Pulmonary artery endothelial cell (primary cell): ENCODE measurements around the gene DOCK3. TPM values are rescaled to one million over a fixed set of nuclear protein-coding genes. Genes with fewer than 3 reads are reported as not detected.

Experiments
- DNase-seq: peaks from one replicate; pipeline ENCODE4 v3.0.0-alpha.2; 2011; ENCODE audit warnings: low read depth, low spot score
- total RNA-seq: library from RNA; depleted of rRNA; stranded (reverse); fragments of >200 nt; gene quantifications from 2 replicates; pipeline ENCODE4 v1.2.3, GENCODE V29; 2014

DOCK3 gene, protein sequence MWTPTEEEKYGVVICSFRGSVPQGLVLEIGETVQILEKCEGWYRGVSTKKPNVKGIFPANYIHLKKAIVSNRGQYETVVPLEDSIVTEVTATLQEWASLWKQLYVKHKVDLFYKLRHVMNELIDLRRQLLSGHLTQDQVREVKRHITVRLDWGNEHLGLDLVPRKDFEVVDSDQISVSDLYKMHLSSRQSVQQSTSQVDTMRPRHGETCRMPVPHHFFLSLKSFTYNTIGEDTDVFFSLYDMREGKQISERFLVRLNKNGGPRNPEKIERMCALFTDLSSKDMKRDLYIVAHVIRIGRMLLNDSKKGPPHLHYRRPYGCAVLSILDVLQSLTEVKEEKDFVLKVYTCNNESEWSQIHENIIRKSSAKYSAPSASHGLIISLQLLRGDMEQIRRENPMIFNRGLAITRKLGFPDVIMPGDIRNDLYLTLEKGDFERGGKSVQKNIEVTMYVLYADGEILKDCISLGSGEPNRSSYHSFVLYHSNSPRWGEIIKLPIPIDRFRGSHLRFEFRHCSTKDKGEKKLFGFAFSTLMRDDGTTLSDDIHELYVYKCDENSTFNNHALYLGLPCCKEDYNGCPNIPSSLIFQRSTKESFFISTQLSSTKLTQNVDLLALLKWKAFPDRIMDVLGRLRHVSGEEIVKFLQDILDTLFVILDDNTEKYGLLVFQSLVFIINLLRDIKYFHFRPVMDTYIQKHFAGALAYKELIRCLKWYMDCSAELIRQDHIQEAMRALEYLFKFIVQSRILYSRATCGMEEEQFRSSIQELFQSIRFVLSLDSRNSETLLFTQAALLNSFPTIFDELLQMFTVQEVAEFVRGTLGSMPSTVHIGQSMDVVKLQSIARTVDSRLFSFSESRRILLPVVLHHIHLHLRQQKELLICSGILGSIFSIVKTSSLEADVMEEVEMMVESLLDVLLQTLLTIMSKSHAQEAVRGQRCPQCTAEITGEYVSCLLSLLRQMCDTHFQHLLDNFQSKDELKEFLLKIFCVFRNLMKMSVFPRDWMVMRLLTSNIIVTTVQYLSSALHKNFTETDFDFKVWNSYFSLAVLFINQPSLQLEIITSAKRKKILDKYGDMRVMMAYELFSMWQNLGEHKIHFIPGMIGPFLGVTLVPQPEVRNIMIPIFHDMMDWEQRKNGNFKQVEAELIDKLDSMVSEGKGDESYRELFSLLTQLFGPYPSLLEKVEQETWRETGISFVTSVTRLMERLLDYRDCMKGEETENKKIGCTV (N-terminal part only)
- under 0.01 and 0.04 TPM in 2 replicates for total RNA-seq

DNA sequence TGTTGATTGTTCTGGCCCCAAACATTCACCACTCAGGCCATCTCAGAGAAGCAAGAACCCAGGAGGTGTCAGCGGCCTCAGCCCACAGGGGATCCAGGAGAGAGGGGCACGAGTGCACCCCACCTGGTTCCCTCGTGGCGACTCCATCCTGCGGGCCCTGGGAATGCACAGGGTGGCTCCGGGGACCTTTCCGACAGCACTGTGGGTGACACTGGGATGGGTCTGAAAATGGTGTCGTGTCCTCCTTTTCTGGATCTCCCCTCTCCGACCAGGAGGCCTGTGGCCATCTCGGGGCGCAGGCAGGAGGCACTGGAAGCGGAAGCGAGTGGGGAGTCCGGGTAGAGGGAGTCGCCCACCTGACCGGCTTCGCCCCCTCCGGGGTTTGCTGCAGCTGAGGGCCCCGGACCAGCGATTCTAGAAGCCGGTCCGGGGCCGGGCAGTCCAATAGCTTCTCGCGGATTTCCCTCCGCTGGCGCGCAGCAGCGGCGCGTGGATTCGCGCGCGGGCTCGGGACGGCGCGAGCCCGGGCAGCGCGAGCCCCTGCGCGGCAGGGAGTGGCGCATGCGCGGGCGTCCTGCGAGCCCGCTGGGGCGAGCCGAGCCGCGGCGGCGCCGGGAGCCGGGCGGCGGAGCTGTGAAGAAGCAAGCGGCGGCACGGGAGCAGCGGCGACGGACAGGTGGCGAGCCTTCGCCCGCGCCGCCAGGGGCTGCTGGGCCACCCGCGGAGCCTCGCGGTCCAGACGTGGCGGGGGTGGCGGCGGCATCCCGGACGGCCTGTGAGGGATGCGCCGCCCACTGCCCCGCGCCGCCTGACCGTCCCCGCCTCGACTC lies at the start of gene DOCK3:
Gene DOCK3 (plus strand): TSS at position 579 of the 830 bp plus-strand sequence. CDS start 337 bp downstream, outside the sequence.
- no peak for DNase-seq

- DNase-seq: no peak
Observed at GRCh38 chr3:50625231-50626182, 49.2 kb upstream of the DOCK3 start.

DNA sequence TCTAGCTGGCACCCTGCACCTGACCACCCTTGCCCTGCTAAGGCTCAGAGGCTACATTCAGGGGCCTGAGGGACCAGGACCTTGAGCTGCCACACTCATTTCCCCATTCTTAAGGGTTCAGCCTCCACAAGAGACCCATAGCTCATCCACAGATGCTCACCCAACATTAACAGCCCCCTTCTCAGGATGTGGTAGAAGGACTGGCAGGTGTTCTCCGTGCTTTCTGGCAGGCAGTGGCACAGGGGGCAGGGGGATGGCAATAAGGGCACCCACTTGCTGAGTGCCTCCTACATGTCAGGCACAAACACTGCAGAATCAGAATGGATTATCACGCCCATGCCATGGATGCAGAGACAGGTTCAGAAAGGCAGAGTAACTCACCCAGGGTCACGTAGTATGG lies 48.3 kb upstream of the DOCK3 start:
- DNase-seq: no peak

DNA sequence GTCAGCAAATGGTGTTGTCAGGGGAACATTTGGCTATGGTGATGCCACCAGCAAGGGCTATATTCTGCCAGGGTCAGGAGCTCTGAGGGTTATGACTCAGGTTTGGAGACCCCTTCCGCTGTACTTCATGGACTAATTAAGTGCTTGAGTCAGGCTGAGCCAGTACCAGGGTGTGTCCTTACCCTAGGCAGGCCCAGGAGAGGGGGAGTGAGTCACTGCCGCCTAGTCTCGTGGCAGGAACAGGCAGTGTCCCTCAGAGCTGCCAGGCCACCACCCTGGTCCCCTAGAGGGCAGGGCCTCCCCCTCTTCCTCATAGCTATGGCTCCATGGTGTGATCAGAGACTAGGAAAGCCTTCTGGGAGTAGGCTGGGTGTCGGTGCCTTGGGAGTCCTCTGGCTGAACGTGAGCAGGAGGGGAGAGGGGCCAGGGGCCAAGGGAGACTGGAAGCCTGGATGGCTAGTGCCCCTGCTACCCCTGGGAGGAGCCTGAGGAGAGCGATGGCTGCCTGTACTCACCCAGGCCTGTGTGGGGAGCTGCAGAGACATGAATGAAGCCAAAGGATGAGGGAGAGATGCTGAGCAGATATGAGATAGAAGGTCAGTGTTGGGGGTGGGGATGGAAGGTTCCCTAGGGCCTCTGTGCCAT lies 47.2 kb upstream of the DOCK3 start:
- DNase-seq: no peak

DNA sequence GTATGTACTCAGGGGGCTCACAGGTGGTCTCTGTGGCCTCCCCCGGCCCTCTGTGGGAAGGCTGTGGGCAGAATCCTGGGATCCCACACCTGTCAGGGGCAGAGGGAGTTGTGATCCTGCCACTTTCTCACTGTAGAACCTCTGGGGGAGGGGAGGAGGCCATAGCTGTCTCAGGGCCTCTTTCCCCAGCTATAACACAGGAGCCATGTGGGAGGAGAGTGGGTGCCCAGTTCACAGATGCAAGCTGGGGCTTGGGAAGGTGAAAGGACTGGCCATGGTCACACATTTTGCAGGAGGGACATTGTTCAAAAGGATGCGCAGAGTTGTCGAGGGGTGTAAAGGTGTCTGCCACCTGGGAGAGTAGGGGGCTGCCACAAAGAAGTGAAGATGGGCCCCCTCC lies 46.1 kb upstream of the DOCK3 start:
- DNase-seq: no peak

GRCh38 chr3:50630394-50630793 lies 44.3 kb upstream of the DOCK3 start:
- DNase-seq: no peak

DNA sequence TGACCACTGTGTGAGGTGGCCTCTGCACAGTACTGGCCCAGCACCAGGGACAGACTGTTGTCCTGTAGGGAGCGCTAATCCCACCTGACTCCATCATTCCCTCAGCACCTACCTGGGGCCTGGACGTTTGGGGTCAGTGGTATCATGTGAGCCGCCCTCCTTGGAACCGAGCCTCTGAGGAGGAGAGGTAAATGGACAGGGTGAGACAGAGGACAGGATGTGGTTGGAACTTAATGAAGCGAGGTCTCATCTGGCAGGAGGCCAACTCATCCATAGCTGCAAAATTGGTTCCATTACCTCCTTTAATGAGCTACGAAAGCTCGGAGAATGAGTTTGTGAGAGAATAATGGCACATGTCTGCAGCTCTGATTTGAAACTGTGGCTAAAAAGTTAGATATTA lies 43.9 kb upstream of the DOCK3 start:
- no peak for DNase-seq

DNA sequence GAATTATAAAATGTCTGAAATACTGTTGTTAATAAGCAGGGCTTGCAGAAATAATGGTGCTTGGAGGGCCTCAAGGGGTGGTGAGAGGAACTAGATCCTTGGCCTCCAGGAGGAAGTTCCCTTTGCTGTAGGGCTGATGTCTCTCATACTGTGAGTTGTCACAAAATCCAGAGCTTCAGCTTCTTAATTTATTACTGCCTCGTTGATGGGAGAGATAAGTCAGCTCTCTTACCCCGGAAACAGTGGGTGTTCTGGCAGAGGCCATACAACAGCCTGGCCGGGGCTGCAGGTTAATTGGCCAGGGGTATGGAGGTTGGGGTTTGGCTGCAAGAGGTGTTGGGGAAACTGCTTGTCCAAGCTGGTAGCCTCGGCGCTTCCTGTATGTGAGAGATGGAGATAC lies 42.3 kb upstream of the DOCK3 start:
- DNase-seq: no peak

DNA sequence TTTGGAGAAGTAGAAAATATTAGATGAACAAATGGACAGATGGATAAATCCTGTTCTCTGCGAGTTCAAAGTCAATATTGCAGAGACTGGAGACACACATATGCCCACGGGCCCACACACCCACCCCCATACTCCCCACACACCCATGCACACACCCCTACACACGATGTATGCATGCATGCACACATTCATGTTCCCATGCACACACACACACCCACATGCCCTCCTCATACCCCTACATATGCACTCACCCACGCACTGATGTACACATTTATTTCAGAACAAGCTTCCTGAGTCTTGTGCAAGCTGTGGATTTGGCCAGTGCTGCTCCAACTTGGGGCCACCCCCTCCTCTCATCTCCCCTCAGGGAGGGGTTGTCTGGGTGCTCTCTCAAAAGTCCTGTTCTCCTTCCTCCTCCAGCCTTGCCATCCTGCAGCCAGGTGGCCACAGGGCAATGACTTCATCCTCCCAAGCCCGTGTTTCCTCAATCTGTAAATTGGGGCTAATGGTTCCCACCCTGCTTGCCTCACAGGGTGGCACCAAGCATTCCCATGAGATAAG lies 41.4 kb upstream of the DOCK3 start:
- no peak for DNase-seq

DNA sequence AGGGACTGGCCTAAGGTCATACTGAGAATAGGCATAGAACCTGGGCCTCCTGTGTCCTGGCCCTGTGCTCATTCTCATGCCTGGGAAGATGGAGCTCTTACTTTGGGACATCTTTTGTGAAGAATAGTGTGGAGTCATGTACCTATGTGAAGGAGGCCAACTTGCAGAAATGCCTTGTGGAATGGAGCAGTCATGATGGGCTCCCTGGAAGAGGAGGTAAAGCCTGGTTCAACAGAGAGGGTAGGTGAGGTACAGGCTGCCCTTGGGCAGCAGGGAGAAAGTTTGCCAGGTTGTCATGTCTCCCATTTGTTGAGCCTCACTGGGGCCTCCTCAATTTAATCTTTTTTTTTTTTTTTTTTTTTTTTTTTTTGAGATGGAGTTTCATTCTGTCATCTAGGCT lies 39.7 kb upstream of the DOCK3 start:
- DNase-seq: no peak

- DNase-seq: no peak
Observed at GRCh38 chr3:50637011-50637410, 37.7 kb upstream of the DOCK3 start.

GRCh38 chr3:50637945-50638344 lies 36.8 kb upstream of the DOCK3 start:
- DNase-seq: no peak

- no peak for DNase-seq
Observed at GRCh38 chr3:50639055-50639494, 35.7 kb upstream of the DOCK3 start.

GRCh38 chr3:50642382-50642781 lies 32.3 kb upstream of the DOCK3 start:
- no peak for DNase-seq

GRCh38 chr3:50644561-50644960 lies 30.2 kb upstream of the DOCK3 start:
- DNase-seq: no peak

- no peak for DNase-seq
Observed at GRCh38 chr3:50645378-50645777, 29.3 kb upstream of the DOCK3 start.

GRCh38 chr3:50648313-50648712 lies 26.4 kb upstream of the DOCK3 start:
- no peak for DNase-seq

- DNase-seq: no peak
Observed at GRCh38 chr3:50648944-50649343, 25.8 kb upstream of the DOCK3 start.

DNA sequence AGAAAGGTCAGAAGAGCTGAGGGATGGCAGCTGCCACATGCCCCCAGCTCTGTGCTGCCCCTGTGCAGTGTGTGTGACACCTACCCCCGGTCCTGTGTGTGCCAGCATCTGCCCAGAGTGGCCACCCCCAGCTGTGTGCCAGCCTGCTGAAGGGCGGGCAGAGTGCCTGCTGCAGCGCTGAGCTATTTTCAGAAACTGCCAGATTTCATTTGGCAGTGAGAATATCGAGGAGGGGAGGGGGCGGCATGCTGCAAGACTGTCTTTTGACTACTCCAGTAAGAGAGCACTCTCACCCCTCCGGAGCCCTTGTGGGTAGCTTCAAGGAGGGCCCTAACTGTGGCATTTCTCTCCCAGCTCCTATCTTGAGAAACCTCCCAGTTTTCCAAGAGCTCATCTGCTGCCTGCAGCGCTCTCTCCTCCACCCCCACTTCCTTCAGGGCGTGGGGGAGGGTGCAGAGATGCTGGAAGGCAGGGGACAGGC lies 25.2 kb upstream of the DOCK3 start:
- DNase-seq: no peak
